Peyer's patch (tissue), 4 donors: ENCODE data around the gene TNFAIP8.

ENCODE experiments used
- POLR2A ChIP-seq, 2 donors: fragments of 450-650 bp; IDR thresholded peaks; one replicate each; pipeline ENCODE4 v1.5.1; 2017; ENCODE audit warnings: antibody characterized with exemption in 2 of 2, mild to moderate bottlenecking in 2 of 2, moderate library complexity in 2 of 2
- TF ChIP-seq, protein P1 (sequence below), 6 experiments: fragments of 450-650 bp in 4 of 6; fragments of 200-600 bp in 2 of 6; sonication (generic) in 1 of 6; IDR thresholded peaks; one replicate each; pipeline ENCODE4 v1.5.1; 2017 to 2019; ENCODE audit warnings: antibody characterized with exemption in 6 of 6, mild to moderate bottlenecking in 3 of 6, moderate library complexity in 1 of 6

DNA sequence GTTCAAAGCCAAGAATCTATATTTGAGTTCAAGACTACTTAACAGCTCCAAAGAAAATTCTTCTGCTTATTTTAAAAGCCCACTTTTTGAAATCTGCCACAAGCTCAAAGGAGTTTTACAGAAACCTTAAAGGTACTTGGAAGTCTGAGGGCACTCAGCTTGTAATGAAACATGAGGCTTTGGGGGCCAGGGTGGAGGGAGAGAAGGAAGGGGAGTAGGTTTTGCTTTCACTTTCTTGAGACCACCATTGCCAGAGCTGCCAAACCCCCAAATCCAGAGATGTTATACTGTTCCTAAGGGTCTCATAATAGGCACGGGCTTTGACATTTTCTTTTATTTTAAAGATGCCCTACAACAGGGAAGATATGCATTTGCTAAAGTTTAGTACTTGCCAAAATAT, 42.6 kb upstream of the TNFAIP8 start:
- TF ChIP-seq, protein P1, sequence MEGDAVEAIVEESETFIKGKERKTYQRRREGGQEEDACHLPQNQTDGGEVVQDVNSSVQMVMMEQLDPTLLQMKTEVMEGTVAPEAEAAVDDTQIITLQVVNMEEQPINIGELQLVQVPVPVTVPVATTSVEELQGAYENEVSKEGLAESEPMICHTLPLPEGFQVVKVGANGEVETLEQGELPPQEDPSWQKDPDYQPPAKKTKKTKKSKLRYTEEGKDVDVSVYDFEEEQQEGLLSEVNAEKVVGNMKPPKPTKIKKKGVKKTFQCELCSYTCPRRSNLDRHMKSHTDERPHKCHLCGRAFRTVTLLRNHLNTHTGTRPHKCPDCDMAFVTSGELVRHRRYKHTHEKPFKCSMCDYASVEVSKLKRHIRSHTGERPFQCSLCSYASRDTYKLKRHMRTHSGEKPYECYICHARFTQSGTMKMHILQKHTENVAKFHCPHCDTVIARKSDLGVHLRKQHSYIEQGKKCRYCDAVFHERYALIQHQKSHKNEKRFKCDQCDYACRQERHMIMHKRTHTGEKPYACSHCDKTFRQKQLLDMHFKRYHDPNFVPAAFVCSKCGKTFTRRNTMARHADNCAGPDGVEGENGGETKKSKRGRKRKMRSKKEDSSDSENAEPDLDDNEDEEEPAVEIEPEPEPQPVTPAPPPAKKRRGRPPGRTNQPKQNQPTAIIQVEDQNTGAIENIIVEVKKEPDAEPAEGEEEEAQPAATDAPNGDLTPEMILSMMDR (IDR thresholded peaks at IDR 0.05) = no peak
- no peak for TF ChIP-seq POLR2A (IDR thresholded peaks at IDR 0.05)
